Skeletal muscle cell (primary cell): ENCODE measurements around the gene COPS4.
"Not testable (repeated sequence)": the region's sequence is repeated elsewhere in the genome, so short reads cannot be mapped to it uniquely, and the experiment has no call there.

Source experiments
- DNase-seq: peaks from one replicate; pipeline ENCODE4 v3.0.0-alpha.2; 2010; ENCODE audit warnings: low read depth
- H3K4me3 ChIP-seq: 2 replicates; pipeline ENCODE4 v1.5.1; 2011; ENCODE audit warnings: low read depth, mild to moderate bottlenecking, control low read depth, low read length, moderate library complexity

The COPS4 gene

GRCh38 chr4:83034630-83035494 lies at the start of gene COPS4:
COPS4 (plus strand) TSS chr4:83035183; CDS start chr4:83035225, 42 bp downstream.
- peak; percentile 100 for DNase-seq
- peak within 1 kb of the TSS; percentile 86 for H3K4me3 ChIP-seq

- not testable (repeated sequence) for H3K4me3 ChIP-seq, DNase-seq
Measured at GRCh38 chr4:82987519-82987918, 47.5 kb upstream of the COPS4 start.

GRCh38 chr4:82988323-82988832 lies 46.6 kb upstream of the COPS4 start:
- peak; percentile 36 for DNase-seq
- H3K4me3 ChIP-seq, result no peak overlapping the region

GRCh38 chr4:82989575-82990429 lies 45.2 kb upstream of the COPS4 start:
- no peak for DNase-seq

GRCh38 chr4:82994834-82995233 lies 40.1 kb upstream of the COPS4 start:
- no peak for DNase-seq

More at GRCh38 chr4:82989575-82990429, 45.2 kb upstream of the COPS4 start:
- no peak overlapping the region for H3K4me3 ChIP-seq

GRCh38 chr4:82998898-82999297 lies 36.1 kb upstream of the COPS4 start:
- no peak for DNase-seq

More at GRCh38 chr4:82994834-82995233, 40.1 kb upstream of the COPS4 start:
- no peak overlapping the region for H3K4me3 ChIP-seq

GRCh38 chr4:83002329-83002728 lies 32.7 kb upstream of the COPS4 start:
- no peak overlapping the region for H3K4me3 ChIP-seq
- no peak for DNase-seq

More at GRCh38 chr4:82998898-82999297, 36.1 kb upstream of the COPS4 start:
- no peak overlapping the region for H3K4me3 ChIP-seq

GRCh38 chr4:83003044-83003791 lies 31.8 kb upstream of the COPS4 start:
- DNase-seq, H3K4me3 ChIP-seq: not testable (repeated sequence)

GRCh38 chr4:83009529-83009928 lies 25.5 kb upstream of the COPS4 start:
- no peak for DNase-seq
- H3K4me3 ChIP-seq, result peak overlapping the region; percentile 86

GRCh38 chr4:83010111-83010521 lies 24.9 kb upstream of the COPS4 start:
- DNase-seq, result no peak
- peak overlapping the region; percentile 86 for H3K4me3 ChIP-seq

GRCh38 chr4:83010522-83011318 lies 24.3 kb upstream of the COPS4 start, which contains the start of gene LIN54:
LIN54 (minus strand) TSS chr4:83010823; CDS start chr4:82984844, 25,979 bp downstream.
- peak within 1 kb of the TSS; percentile 86 for H3K4me3 ChIP-seq
- no peak for DNase-seq

GRCh38 chr4:83011689-83012199 lies 23.2 kb upstream of the COPS4 start:
- no peak for DNase-seq
- H3K4me3 ChIP-seq, result peak overlapping the region; percentile 84

- peak overlapping the region; percentile 84 for H3K4me3 ChIP-seq
- DNase-seq, result no peak
Measured at GRCh38 chr4:83012200-83012686, 22.7 kb upstream of the COPS4 start.

- peak; percentile 96 for DNase-seq
- H3K4me3 ChIP-seq, result peak overlapping the region; percentile 84
Measured at GRCh38 chr4:83012687-83013419, 22.1 kb upstream of the COPS4 start.

GRCh38 chr4:83013420-83013867 lies 21.5 kb upstream of the COPS4 start:
- DNase-seq, result no peak

GRCh38 chr4:83013902-83014301 lies 21.1 kb upstream of the COPS4 start:
- no peak overlapping the region for H3K4me3 ChIP-seq
- no peak for DNase-seq

More at GRCh38 chr4:83013420-83013867, 21.5 kb upstream of the COPS4 start:
- H3K4me3 ChIP-seq, result peak overlapping the region; percentile 84

GRCh38 chr4:83019794-83020494 lies 15.0 kb upstream of the COPS4 start:
- H3K4me3 ChIP-seq, result no peak overlapping the region

More at GRCh38 chr4:83019794-83020494, 15.0 kb upstream of the COPS4 start:
- no peak for DNase-seq
